GM19099 (cell line): ENCODE data around the gene LAPTM4A.

ENCODE experiments used
- POLR2A ChIP-seq: IDR thresholded peaks from 3 replicates; pipeline ENCODE4 v1.6.1; 2011; ENCODE audit warnings: low read depth; ENCODE audit not compliant: insufficient read length; ENCODE audit errors: extremely low read depth

The LAPTM4A gene

DNA sequence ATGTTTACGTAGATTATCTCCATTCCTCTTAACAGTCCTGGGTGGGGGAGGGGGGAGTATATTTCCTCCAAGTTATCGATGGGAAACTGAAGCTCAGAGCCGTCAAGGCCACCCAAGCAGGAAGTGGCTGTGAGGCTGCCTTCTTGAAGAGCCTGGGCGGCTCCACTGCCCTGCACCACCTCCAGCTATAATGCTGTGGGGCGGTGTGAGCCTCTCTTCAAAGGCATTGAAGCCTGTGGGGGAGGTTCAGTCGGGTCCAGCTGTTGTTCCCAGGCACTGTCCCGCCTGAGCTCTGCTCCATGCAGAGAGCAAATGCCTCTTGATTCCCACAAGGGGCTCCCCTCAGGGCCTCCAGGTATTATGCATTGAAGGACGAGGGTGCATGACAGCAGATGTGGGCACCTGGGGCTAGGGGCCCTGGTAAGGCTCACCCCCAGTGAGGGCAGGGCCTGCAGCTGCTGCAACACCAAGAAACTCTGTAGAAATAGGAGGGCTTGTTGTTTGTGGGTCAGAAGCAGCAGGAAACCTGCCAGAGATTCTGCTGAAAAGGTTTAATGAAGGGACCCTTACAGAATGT, 29.5 kb upstream of the LAPTM4A start:
- no peak for TF ChIP-seq POLR2A

DNA sequence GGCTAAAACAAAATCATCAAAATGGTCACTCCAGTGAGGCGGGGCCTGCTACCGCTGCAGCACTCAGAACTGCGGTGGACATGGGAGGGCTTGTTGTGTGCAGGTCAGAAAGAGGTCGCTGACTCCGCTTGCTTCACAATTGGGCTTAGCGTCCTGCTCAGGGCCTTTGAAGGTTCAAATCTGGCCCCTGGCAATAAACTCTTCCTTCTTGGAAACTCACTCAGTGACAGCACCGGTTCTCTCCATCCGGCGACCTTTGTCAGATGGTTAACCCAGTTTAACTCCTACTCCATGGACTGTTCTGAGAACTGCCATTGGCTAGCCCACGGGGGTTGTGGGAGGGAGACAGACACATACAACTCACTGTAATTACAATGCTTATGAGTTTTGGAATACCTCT, 29.0 kb upstream of the LAPTM4A start:
- TF ChIP-seq POLR2A, result no peak

GRCh38 chr2:20079546-20080115, 28.2 kb upstream of the LAPTM4A start:
- no peak for TF ChIP-seq POLR2A

DNA sequence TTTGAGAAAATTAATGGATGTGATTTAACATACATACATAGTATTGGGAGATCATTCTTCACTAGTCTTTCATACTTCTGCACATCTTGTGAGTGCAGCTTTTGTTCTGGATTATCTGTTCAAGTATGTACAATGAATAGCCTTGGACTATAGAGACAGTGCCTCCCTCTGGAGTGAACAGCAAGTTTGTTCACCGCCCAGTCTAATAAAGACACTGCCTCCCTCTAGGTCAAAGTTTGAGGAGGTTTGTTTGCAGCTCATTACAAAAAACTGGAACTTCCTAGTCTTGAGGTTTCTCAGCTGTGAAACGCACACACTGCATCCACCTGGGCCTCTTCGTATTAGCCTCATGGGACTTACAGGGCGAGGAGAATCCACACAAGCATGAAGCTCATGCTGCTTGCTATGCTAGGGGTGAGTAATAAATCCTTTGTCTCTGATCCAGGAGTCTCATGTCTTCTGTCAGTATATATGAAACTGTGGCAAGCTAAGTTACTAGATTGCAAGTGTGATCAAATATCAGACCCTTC, 26.0 kb upstream of the LAPTM4A start:
- TF ChIP-seq POLR2A, result no peak

GRCh38 chr2:20076757-20077156, 25.3 kb upstream of the LAPTM4A start:
- TF ChIP-seq POLR2A, result no peak

DNA sequence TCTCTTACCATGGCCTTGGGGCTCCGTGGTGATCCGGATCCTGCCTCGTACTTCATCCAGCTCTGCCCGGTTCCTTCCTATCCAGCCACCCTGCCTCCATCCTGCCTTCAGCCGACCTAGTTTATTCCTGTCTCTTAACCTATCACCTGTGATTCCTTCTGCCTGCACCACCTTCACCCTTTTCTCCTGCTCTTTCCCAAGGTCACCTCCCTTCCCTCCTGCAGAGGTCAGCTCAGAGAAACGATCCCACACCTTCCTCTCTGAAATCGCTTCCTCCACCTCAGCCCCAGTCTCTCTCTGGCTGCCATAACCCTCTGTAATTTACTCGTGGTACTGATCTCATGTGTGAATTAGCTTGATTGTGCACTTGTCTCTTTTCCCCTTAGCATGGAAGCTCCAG, 23.5 kb upstream of the LAPTM4A start:
- no peak for TF ChIP-seq POLR2A

DNA sequence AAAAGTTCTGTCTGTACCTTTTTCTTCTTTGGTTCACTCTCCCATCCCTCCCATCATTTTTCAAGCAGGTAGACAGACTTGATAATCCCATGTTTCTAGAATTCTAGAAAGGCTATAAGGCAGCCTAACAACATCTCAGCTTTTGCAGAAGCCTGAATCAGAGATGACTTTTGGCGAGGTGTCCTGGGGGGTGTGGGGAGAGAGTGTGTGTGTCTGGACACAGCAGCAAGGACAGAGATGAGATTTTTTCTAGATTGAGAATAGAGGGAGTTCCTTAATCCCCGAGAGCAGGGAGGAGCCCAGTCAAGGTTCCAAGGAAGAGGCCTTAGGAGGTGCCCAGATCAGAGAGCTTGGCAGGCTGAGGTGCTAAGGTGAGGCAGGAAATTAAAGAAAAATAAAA, 22.0 kb upstream of the LAPTM4A start:
- no peak for TF ChIP-seq POLR2A

DNA sequence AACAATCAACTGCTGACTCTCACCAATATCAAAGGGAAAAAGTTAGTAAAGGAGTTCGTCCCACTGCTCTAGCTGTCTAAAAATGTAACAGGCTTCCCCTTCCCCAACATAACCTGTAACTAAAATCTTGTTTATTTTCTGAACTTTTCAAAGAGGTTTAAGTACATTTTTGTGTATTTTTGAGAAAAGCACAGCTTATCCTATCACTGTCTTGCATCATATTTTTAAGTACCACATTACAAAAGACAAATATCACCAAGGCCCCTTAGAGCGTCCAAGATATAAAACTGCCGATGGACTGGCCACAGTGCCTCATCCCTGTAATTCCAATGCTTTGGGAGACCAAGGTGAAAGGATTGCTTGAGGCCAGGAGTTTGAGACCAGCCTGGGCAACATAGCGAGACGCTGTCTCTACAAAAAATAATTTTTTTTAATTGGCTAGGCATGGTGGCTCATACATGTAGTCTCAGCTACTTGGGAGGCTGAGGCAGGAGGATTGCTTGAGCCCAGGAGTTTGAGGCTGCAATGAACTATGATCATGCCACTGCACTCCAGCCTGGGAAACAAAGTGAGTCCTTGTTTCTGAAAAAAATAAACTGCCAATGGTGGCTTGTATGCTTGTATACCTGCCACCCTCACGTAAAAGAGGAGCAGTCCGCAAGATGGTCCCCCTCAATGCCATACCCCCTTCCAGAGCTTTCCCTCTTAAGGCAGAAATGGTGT, 21.2 kb upstream of the LAPTM4A start:
- TF ChIP-seq POLR2A, result no peak

DNA sequence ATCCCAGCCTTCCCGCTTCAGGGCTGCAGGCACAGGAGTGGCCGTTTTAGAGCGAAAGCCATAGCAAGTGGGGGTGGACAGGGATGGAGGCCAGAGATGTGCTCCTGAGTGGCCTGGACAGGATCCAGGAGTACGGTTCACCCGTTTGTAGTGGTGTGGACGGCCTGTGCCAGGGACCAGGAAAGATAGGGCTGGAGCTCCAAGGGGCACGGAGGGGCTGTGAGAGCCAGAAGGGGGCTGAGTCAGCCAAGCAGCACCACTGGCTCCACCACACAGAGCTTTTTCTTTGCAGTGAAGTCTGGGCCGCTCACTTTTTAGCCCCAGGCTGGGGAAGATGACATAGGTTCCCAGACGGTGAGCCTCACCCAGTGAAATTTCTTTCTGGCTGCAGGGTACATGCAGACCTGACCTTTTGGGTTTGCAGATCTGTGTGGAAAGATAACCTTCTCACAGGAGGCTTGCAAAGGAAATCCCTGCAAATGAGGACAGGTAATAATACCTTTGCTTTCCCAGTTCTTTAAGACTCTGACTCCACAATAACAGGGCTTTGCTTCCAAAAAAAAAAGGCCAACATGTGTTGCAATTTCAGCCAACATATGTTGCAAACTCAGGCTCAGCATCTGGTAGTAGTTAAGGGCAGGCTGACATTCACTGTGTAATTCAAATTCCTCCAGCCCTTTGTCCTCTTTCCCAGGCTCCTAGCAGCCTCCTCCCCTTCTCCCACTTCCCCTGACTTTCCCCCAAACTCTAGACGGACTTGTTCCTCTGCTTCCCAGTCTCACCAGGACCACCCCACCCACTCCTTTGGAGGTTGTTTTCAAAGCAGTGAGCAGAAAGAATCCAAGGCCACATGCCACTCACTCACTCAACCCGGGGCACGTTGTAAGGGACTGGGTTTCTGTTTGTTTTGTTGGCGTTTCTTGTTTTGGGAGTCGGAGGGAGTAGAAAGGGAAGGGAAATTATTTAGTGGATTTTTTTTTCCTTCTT, 20.3 kb upstream of the LAPTM4A start:
- no peak for TF ChIP-seq POLR2A

GRCh38 chr2:20069756-20070155, 18.3 kb upstream of the LAPTM4A start:
- no peak for TF ChIP-seq POLR2A

DNA sequence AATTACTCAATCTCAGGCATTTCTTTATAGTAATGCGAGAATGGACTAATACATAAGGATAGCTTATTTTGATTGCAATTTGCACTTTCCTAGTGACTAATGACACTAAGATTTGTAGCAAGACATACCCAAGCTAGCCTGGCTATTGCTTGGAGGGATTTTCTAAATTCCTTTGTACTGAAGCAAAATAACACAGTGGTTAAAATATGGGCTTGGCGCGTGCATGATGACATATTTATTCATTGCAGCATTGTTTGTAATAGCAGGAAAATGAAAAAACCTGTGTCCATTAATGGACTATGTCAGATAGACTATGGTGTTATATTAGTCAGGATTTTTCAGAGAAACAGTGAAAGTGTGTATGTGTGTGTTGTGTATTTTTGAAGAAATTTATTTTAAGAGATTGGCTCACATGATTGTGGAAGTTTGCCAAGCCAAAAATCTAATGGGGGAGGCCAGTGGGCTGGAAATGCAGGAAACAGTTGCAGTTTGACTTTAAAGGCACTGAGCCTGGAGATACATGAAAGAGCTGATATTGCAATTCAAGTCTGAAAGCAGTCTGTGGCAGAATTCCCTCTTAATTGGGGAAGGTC, 16.7 kb upstream of the LAPTM4A start:
- TF ChIP-seq POLR2A, result no peak

DNA sequence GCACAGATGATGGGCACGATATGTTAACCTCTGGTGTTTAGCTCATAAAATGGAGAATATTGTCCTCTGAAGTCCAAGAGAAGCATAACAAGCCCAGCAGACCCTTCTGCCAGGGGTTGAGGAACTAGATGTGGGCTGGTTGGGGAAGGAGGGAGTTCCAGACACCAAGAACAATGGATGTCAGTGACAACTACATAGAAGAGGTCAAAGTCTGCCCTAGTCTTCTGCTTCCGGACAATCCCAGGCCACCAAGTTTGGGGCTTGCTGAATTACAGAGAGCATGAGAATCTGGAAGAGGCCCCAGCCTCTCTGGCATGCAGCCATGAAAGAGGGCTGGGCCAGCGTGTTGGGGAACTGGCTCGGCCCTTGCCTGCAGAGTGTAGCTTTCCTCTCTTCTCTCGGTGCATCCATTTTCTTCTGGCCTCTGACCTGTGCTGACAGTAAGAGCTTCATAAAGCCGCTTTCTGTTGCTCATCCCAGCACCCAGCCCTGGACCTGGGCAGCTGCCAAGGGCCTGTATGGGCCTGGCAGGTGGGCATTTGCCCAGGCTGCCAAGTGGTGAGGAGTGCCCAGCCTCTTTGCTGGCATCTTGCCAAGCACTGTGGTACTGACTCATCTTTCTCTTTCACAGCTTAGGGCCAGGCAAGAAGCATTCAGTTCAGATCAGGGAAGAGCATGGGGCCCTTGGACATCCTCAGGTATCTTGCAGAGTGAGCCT, 14.6 kb upstream of the LAPTM4A start:
- TF ChIP-seq POLR2A, result no peak

DNA sequence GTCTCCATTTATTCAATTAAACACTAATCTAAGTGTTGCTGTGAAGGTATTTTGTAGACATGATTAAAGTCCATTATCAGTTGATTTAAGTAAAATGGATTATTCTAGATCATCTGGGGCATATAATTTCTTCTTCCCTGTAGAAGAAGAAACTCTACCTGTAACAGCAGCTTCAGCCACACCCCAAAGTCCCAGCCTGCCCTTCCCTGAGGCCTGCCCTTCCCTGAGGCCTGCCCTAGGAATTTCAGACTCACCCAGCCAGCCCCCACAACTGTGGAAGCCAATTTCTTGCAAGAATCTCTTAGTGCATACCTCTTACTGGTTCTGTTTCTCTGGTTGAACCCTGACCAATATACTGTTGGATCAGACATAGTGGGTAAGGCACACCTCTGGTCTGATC, 13.4 kb upstream of the LAPTM4A start:
- TF ChIP-seq POLR2A, result no peak

GRCh38 chr2:20064421-20064820, 13.0 kb upstream of the LAPTM4A start:
- no peak for TF ChIP-seq POLR2A

GRCh38 chr2:20062615-20063545, 11.5 kb upstream of the LAPTM4A start:
- TF ChIP-seq POLR2A, result no peak
